ENCODE data around the gene CLASP1. TPM values are rescaled to one million over a fixed set of nuclear protein-coding genes. Genes with fewer than 3 reads are reported as not detected.
A peak's percentile ranks its signal among the peaks of the same experiment; 100 is the strongest.

Gene CLASP1
- total RNA-seq, 1 donor from 2014 or later: 90.4 TPM

DNA sequence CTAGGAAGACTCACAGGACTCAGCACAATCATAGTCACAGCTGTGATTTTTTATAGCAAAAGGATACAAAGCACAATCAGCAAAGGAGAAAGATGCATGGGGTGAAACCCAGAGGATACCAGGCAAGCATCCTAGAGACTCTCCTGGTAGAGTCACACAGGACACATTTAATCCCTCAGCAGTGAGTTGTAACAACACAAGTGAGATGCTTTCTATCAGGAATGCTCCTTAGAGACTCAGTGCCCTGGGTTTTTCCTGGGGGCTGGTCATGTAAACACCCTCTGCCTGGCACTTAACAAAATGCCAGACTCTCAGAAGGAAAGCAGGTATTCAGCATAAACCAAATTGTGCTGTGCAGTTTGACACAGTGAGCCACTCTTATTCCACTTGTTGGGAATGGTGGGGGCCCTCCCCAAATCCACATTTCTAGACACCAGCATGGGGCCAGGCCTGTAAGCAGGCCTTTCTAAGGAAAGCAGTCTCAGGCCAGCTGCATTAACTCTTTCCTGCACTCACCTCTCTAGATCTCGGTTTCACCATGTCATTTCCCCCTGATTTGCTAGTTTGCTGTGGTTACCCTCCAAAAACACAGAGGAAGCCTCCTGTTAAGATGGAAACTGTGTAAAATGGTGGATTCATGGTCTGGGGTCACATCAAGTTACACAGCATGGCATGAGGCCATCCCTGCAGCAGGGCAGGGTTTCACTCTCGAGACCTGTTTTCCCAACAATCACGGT lies 135.5 kb downstream of the CLASP1 start:
- intact Hi-C loops (cut with DNase I): no loop called here
- no peak overlapping the region for H3K4me3 ChIP-seq
- TF ChIP-seq, protein P1, sequence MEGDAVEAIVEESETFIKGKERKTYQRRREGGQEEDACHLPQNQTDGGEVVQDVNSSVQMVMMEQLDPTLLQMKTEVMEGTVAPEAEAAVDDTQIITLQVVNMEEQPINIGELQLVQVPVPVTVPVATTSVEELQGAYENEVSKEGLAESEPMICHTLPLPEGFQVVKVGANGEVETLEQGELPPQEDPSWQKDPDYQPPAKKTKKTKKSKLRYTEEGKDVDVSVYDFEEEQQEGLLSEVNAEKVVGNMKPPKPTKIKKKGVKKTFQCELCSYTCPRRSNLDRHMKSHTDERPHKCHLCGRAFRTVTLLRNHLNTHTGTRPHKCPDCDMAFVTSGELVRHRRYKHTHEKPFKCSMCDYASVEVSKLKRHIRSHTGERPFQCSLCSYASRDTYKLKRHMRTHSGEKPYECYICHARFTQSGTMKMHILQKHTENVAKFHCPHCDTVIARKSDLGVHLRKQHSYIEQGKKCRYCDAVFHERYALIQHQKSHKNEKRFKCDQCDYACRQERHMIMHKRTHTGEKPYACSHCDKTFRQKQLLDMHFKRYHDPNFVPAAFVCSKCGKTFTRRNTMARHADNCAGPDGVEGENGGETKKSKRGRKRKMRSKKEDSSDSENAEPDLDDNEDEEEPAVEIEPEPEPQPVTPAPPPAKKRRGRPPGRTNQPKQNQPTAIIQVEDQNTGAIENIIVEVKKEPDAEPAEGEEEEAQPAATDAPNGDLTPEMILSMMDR (IDR thresholded peaks at IDR 0.05): no peak
- no peak for TF ChIP-seq POLR2AphosphoS5 (IDR thresholded peaks at IDR 0.05; ENCODE audit: insufficient read depth in 1 of 2, low read depth in 1 of 2)
- no peak for TF ChIP-seq POLR2A (IDR thresholded peaks at IDR 0.05)
- no peaks in the 10 kb centered on the region for H3K4me1 ChIP-seq
- H3K36me3 ChIP-seq: peaks cover 0 to 23% of the 10 kb centered on the region in 2 donors
- H3K9me3 ChIP-seq: no peaks in the 10 kb centered on the region
- H3K27me3 ChIP-seq: no peaks in the 10 kb centered on the region
- no peak for DNase-seq (ENCODE audit: extremely low spot score in 2 of 2)
- no peak overlapping the region for H3K27ac ChIP-seq

DNA sequence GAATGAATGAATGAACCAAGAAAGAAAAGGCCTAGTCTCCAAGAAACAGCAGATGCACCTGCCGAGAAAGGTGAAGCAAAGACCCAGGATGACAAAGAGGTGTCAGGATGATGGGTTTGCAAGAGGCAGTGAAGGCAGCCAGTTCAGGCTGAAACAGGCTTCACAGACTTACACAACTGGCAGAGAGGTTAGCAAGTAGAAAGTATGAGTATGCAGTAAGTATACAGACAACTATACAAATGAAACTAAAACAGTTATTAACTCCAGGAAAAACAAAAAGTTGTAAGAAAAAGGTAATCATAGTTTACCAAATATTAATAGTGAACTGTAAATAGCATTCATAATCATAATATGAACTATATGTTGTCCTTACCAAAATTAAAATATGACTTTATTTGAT lies 138.4 kb downstream of the CLASP1 start:
- intact Hi-C loops (cut with DNase I): no loop called here

GRCh38 chr2:121506621-121507020 lies 142.6 kb downstream of the CLASP1 start:
- Histone ChIP-seq H3K4me1 (peaks cover 29% of the 10 kb centered on the region), H3K9me3 (no peaks in the 10 kb centered on the region), H3K27ac (peak overlapping the region; percentile 64), H3K36me3 (peaks cover 0 to 19% of the 10 kb centered on the region in 2 donors), H3K4me3 (no peak overlapping the region), H3K27me3 (no peaks in the 10 kb centered on the region)
- intact Hi-C loops (cut with DNase I): no loop called here
- DNase-seq (ENCODE audit: extremely low spot score in 2 of 2): no peak
- TF ChIP-seq POLR2AphosphoS5 (IDR thresholded peaks at IDR 0.05; ENCODE audit: insufficient read depth in 1 of 2, low read depth in 1 of 2) (no peak), POLR2A (IDR thresholded peaks at IDR 0.05) (no peak)
- TF ChIP-seq, protein P1 (IDR thresholded peaks at IDR 0.05): no peak

More for the DNA sequence above, 138.4 kb downstream of the CLASP1 start:
- Histone ChIP-seq H3K4me3 (no peak overlapping the region), H3K4me1 (peaks cover 10% of the 10 kb centered on the region), H3K9me3 (no peaks in the 10 kb centered on the region), H3K36me3 (peaks cover 0 to 21% of the 10 kb centered on the region in 2 donors), H3K27me3 (no peaks in the 10 kb centered on the region), H3K27ac (no peak overlapping the region)
- no peak for DNase-seq (ENCODE audit: extremely low spot score in 2 of 2)
- TF ChIP-seq POLR2A (IDR thresholded peaks at IDR 0.05) (no peak), POLR2AphosphoS5 (IDR thresholded peaks at IDR 0.05; ENCODE audit: insufficient read depth in 1 of 2, low read depth in 1 of 2) (no peak)
- TF ChIP-seq, protein P1 (IDR thresholded peaks at IDR 0.05): no peak

GRCh38 chr2:121505986-121506586 lies 143.2 kb downstream of the CLASP1 start:
- TF ChIP-seq, protein P1 (IDR thresholded peaks at IDR 0.05): no peak
- TF ChIP-seq POLR2AphosphoS5 (IDR thresholded peaks at IDR 0.05; ENCODE audit: insufficient read depth in 1 of 2, low read depth in 1 of 2) (no peak), POLR2A (IDR thresholded peaks at IDR 0.05) (no peak)
- H3K9me3 ChIP-seq: no peaks in the 10 kb centered on the region
- H3K36me3 ChIP-seq: peaks cover 0 to 19% of the 10 kb centered on the region in 2 donors
- H3K4me1 ChIP-seq: peaks cover 32% of the 10 kb centered on the region
- peak overlapping the region; percentile 64 for H3K27ac ChIP-seq
- intact Hi-C loops (cut with DNase I): no loop called here
- H3K4me3 ChIP-seq: no peak overlapping the region
- H3K27me3 ChIP-seq: no peaks in the 10 kb centered on the region
- DNase-seq (ENCODE audit: extremely low spot score in 2 of 2): no peak

DNA sequence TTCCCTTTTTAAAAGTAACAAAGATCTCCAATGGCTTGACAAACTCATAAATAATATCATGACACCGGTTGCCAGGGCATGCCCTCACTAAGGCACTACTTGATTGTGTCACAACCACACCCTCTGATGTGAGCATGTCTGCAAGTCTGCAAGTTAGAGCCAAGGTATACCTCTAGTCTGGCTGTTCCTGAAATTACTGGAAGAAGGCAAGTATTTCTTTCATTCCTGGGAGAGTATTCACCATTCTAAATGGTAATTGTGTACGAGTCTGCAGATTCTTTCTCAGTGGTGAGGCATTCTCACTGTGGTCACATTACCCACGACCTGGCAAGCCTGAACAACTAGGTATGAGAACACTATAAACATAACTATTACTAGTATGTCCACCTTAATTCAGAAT lies 144.3 kb downstream of the CLASP1 start:
- intact Hi-C loops (cut with DNase I): no loop called here
- no peak for DNase-seq (ENCODE audit: extremely low spot score in 2 of 2)
- no peaks in the 10 kb centered on the region for H3K27me3 ChIP-seq
- TF ChIP-seq POLR2AphosphoS5 (IDR thresholded peaks at IDR 0.05; ENCODE audit: insufficient read depth in 1 of 2, low read depth in 1 of 2) (peak in 1 of 2 donors; percentile 88), POLR2A (IDR thresholded peaks at IDR 0.05) (no peak)
- TF ChIP-seq, protein P1 (IDR thresholded peaks at IDR 0.05): no peak
- no peak overlapping the region for H3K4me3 ChIP-seq
- H3K9me3 ChIP-seq: no peaks in the 10 kb centered on the region
- H3K4me1 ChIP-seq: peaks cover 37% of the 10 kb centered on the region
- peak overlapping the region; percentile 64 for H3K27ac ChIP-seq
- peaks cover 0 to 19% of the 10 kb centered on the region in 2 donors for H3K36me3 ChIP-seq

All from vagina (tissue), 2 donors.